RWPE1 (cell line): Measurements from ENCODE around the gene NUP214.
A peak's percentile ranks its signal among the peaks of the same experiment; 100 is the strongest.
"Not testable (repeated sequence)": the region's sequence is repeated elsewhere in the genome, so short reads cannot be mapped to it uniquely, and the experiment has no call there.

ENCODE experiments used
- CTCF ChIA-PET: fragments of 350-600 bp; sonication (Branson Sonifier 250); formaldehyde crosslinking; extraction: SDS; loops from one replicate; lab custom pipeline; 2021; lab: Yijun Ruan, JAX
- POLR2A ChIA-PET: fragments of 400-600 bp; formaldehyde crosslinking; extraction: SDS; loops from one replicate; lab custom pipeline; 2020; ENCODE audit warnings: antibody characterized with exemption; ENCODE audit not compliant: low non-redundant PET; lab: Yijun Ruan, JAX
- DNase-seq: peaks from one replicate; pipeline ENCODE4 v3.0.0; 2012; ENCODE audit warnings: low spot score
- H3K27ac ChIP-seq: fragments of 450-650 bp; 2 replicates; pipeline ENCODE4 v1.5.1; 2017
- TF ChIP-seq, protein P1 (sequence below): fragments of 450-650 bp; conservative IDR thresholded peaks from 2 replicates; pipeline ENCODE4 v1.5.1; 2017; ENCODE audit warnings: low read depth, mild to moderate bottlenecking

The NUP214 gene

DNA sequence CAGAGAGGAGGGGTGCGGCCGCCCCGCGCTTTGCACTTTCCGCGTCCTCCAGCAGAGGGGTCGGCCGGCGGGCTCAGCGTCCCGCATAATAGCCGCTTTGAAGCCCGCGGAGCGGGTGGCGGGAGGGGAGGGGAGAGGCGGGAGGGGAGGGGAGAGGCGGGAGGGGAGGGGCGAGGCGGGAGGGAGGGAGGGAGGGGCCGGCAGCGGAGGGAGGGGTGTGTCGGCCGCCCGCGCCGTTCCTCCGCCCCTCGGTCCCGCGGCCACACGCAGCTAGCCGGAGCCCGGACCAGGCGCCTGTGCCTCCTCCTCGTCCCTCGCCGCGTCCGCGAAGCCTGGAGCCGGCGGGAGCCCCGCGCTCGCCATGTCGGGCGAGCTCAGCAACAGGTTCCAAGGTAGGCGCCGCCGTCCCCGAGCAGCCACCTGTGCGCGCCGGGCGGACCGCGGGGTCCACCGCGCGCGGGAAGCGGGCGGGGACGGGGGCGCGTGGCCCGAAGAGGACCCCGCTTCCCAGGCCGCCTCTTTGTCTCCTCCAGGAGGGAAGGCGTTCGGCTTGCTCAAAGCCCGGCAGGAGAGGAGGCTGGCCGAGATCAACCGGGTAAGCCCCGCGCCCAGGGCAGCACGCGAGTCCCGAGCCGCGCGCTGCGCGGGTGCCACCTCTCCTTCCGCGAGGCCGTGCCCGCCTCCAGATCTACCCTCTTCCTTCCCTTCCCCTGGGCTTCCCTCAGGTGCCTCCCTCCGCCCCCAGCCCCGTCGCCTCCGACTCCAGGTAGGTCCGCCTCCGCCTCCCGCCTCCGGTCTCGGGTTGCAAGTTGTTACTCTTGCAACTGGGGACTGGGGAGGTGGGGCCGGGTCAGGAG is 28.9 kb upstream of the NUP214 start, which contains the start of gene AIF1L:
TSS of gene AIF1L (plus strand) at position 263 of the 857 bp plus-strand sequence. CDS start at position 362, 99 bp downstream.
- DNase-seq = peak; percentile 84
- TF ChIP-seq, protein P1, sequence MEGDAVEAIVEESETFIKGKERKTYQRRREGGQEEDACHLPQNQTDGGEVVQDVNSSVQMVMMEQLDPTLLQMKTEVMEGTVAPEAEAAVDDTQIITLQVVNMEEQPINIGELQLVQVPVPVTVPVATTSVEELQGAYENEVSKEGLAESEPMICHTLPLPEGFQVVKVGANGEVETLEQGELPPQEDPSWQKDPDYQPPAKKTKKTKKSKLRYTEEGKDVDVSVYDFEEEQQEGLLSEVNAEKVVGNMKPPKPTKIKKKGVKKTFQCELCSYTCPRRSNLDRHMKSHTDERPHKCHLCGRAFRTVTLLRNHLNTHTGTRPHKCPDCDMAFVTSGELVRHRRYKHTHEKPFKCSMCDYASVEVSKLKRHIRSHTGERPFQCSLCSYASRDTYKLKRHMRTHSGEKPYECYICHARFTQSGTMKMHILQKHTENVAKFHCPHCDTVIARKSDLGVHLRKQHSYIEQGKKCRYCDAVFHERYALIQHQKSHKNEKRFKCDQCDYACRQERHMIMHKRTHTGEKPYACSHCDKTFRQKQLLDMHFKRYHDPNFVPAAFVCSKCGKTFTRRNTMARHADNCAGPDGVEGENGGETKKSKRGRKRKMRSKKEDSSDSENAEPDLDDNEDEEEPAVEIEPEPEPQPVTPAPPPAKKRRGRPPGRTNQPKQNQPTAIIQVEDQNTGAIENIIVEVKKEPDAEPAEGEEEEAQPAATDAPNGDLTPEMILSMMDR = no peak
- H3K27ac ChIP-seq = no peak within 1 kb of the TSS
- ChIA-PET CTCF (interaction anchor here (0.6 to 1.7 kb wide), 6 partner anchors 12 to 700 kb away, joined by 3 to 5 read pairs (median 4); no protein-coding TSS in a partner anchor), POLR2A (no interaction called here)

GRCh38 chr9:131097126-131097947 is 28.0 kb upstream of the NUP214 start:
- ChIA-PET CTCF (interaction anchor here (0.6 to 1.7 kb wide), 5 partner anchors 11 to 719 kb away, joined by 3 to 5 read pairs (median 4); no protein-coding TSS in a partner anchor), POLR2A (no interaction called here)
- DNase-seq = no peak
- H3K27ac ChIP-seq = no peak overlapping the region
- TF ChIP-seq, protein P1 = no peak

DNA sequence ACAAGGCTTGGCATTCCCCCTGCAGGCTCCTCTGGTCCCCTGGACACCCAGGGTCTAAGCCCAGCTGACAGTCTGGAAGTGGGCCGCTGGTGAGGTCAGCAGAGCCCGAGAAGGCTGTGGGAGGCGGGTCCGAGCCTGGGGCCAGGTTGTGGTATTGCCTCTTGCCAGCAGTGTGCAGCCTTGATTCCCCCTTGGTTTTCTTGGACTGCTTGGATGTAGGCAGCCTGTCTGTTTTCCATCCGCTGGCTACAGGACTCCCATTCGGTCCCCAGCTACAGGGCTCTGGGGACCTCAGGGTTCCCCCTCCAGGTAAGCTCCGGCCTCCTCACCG is 27.5 kb upstream of the NUP214 start:
- TF ChIP-seq, protein P1 = no peak
- CTCF ChIA-PET = interaction anchor here (0.5 kb wide), 1 partner anchor 45 kb away, joined by 5 read pairs; no protein-coding TSS in a partner anchor
- POLR2A ChIA-PET = no interaction called here
- no peak for DNase-seq
- no peak overlapping the region for H3K27ac ChIP-seq

DNA sequence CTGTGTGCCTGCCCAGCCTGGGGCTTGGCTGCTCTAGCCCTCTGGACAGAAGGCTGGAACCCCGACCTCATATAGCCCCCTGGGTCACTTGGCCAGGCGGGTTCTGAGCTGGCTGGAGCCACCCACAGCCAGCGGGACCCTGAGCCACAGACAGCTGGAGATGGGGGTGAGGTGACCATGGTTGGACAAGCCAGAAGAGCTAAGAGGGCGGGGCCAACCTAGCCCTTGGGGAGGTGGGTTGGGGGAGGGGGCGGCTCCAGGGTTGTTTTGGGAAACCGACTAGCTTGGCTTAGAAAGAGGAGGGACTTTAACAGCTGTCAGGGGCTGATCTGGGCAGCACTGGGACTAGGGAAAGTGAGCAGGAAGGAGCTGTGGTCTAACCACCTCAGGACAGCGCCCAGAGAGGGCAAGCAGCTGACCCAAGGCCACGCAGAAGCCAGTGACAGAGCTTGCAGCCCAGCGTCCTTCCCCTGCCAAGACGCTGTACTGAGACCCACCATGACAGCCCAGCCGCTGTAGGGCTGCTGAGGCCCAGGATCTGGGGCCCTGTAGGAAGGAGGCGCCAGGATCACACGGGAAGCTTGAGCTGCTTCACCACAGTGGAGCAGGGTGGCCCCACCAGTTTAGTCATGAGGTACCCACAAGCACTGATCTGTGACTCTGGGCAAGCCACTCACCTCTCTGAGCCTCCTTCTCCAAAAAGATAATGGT is 26.8 kb upstream of the NUP214 start:
- TF ChIP-seq, protein P1 = no peak
- POLR2A ChIA-PET = interaction anchor here (1.1 to 1.3 kb wide), 2 partner anchors 10 to 26 kb away, joined by 7 read pairs; partner anchors contain the start of gene NUP214
- CTCF ChIA-PET = interaction anchor here (0.5 to 0.6 kb wide), 2 partner anchors 21 to 45 kb away, joined by 3 to 5 read pairs; no protein-coding TSS in a partner anchor
- DNase-seq = no peak
- no peak overlapping the region for H3K27ac ChIP-seq

DNA sequence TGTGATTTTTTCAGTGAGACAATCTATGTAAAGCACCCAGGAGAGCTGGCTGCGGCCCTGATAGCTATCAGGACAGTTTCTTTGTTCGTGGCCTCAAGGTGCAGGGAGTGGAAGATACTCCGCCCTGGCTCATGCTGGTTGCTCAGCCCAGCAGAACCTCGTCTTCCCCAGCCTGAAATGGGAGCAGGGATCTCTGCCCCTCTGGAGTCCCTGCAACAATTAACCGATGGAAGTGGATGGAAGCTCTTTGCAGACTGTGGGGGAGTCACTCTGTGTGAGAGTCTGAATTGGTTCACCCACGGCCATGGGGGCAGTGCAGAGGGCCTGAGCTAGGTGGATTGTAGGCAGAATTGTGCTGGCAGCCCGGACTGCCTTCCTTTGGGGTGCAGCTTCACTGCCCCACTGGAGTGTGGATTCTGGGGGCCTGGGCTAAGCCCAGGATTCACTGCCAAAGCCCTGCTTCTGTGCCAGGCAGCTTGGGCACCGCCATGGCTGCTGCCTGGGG is 26.2 kb upstream of the NUP214 start:
- POLR2A ChIA-PET = interaction anchor here (1.1 to 1.3 kb wide), 2 partner anchors 10 to 26 kb away, joined by 7 read pairs; partner anchors contain the start of gene NUP214
- no peak overlapping the region for H3K27ac ChIP-seq
- no peak for DNase-seq
- TF ChIP-seq, protein P1 = no peak
- CTCF ChIA-PET = interaction anchor here (0.6 kb wide), 2 partner anchors 9 to 21 kb away, joined by 3 to 5 read pairs; no protein-coding TSS in a partner anchor

DNA sequence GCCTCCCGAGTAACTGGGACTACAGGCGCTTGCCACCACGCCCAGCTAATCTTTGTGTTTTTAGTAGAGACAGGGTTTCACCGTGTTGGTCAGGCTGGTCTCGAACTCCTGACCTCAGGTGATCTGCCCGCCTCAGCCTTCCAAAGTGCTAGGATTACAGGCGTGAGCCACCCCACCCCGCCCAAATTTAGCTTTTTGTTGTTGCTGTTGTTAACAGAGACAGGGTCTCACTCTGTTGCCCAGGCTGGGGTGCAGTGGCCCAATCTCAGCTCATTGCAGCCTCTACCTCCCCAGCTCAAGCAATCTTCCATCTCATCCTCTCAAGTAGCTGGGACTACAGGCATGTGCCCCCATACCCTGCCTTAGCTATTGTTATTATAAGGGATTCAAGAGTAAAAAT is 25.5 kb upstream of the NUP214 start:
- H3K27ac ChIP-seq, DNase-seq: not testable (repeated sequence)
- CTCF ChIA-PET = interaction anchor here (0.6 kb wide), 1 partner anchor 8 kb away, joined by 5 read pairs; no protein-coding TSS in a partner anchor
- POLR2A ChIA-PET = interaction anchor here (1.3 kb wide), 1 partner anchor 25 kb away, joined by 7 read pairs; the partner anchor contains the start of gene NUP214
